GM12873 (cell line): Measurements from ENCODE around the gene CDH4.

Experiments
- CTCF ChIP-seq: IDR thresholded peaks from 2 replicates; pipeline ENCODE4 v1.5.1; 2012; ENCODE audit warnings: low read depth, mild to moderate bottlenecking, moderate library complexity, low read length, control low read depth; ENCODE audit not compliant: insufficient read depth; ENCODE audit errors: missing control alignments

Gene CDH4

GRCh38 chr20:61927826-61928541 is 675.9 kb downstream of the CDH4 start:
- no peak for TF ChIP-seq CTCF

- no peak for TF ChIP-seq CTCF
Measured at GRCh38 chr20:61929561-61929960, 677.5 kb downstream of the CDH4 start.

- no peak for TF ChIP-seq CTCF
Measured at GRCh38 chr20:61929971-61930666, 678.1 kb downstream of the CDH4 start.

GRCh38 chr20:61930776-61931475 is 678.9 kb downstream of the CDH4 start:
- TF ChIP-seq CTCF = no peak

GRCh38 chr20:61931476-61932198 is 679.6 kb downstream of the CDH4 start:
- no peak for TF ChIP-seq CTCF

- no peak for TF ChIP-seq CTCF
Measured at GRCh38 chr20:61932199-61932592, 680.1 kb downstream of the CDH4 start.
